ENCODE measurements around the gene TMC7.
"Not testable (repeated sequence)": the region's sequence is repeated elsewhere in the genome, so short reads cannot be mapped to it uniquely, and the experiment has no call there.

Gene TMC7

DNA sequence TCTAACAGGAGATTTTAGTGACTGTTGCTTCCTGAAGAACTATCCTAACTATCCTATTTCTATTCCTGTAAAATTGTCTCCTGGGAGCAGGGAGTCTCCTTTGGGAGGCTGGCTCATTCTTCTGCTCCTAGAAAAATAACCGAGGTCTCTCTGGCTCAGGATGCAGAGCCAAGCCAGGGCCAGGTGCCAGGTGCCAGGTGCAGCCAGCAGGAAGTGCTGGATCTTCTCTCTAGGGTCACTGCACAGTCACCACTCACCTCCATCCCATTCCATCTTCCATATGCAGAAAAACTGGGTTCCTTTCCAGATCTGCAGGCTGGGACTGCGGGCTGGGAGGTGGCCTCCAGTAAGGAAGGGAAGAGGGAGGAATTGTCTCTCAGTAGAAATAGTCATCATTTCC lies 3.8 kb upstream of the TMC7 start:
- DNase-seq (ENCODE audit: low read depth in 2 of 2): no peak

GRCh38 chr16:18984435-18985005 lies 786 bp downstream of the TMC7 start:
- no peak for DNase-seq (ENCODE audit: low read depth in 2 of 2)

DNA sequence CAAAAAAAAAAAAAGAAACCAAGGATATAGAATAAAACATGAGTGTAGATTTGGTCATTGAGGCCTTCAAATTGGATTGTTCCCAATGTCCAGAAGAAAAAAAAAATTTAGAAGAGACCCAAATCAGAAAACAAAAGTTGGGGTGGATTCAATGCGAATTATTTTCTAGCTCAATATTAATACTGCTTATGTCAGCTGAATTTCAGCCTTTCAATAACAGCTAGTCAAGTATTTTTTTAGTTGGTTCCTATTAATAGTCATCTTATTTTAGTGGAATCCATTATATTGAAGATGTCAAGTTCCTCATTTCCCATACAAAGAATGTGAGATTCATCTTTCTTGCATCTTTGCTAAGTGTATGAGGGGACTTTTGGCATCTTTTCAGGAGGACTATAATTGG lies 1.5 kb downstream of the TMC7 start:
- DNase-seq (ENCODE audit: low read depth in 2 of 2): not testable (repeated sequence)

DNA sequence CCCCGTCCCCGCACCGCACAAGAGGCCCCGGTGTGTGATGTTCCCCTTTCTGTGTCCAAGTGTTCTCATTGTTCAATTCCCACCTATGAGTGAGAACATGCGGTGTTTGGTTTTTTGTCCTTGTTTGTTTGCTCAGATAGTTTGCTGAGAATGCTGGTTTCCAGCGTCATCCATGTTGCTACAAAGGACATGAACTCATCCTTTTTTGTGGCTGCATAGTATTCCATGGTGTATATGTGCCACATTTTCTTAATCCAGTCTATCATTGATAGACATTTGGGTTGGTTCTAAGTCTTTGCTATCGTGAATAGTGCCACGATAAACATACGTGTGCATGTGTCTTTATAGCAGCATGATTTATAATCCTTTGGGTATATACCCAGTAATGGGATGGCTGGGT lies 8.0 kb downstream of the TMC7 start:
- DNase-seq (ENCODE audit: low read depth in 2 of 2): not testable (repeated sequence)

GRCh38 chr16:18993531-18993930 lies 9.8 kb downstream of the TMC7 start:
- DNase-seq (ENCODE audit: low read depth in 2 of 2): not testable (repeated sequence)

DNA sequence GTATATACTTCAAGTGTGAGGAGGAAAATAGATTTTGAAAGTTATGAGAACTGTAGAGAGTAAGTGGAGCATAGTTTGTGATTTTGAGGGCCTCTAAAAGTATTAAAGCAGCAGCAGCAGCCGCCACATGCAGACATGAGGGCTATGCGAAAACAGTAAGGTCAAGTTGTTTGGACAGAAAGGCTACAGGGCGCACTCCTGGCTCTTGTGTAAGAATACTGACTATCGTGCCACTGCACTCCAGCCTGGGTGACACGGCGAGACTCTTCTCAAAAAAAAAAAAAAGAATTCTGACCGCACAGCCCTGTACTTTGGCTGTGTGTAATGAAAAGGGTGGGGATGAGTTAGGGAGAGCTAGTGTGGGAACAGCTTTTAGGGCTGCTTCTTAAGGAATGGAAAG lies 10.4 kb downstream of the TMC7 start:
- not testable (repeated sequence) for DNase-seq (ENCODE audit: low read depth in 2 of 2)

DNA sequence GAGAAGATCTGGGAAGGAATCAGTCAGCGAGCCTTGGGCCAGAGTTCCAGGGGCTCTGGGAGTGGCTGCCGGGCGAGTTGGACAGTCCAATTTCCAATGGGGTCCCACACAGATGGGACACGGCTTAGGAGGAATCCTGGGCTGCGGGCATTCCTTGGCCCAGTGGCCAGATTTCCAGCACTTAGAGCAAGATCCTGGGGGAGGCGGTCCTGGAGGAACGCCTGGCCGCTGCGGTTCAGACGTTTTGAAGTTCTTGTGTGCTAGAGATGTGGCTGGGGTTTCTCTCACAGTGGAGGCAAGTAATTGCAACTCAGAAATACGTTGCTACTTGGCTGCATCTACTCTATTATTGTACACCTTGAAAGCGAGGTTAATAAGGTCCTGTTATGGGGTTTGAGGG lies 11.7 kb downstream of the TMC7 start:
- DNase-seq (ENCODE audit: low read depth in 2 of 2): not testable (repeated sequence)

- DNase-seq (ENCODE audit: low read depth in 2 of 2): not testable (repeated sequence)
These were observed 12.8 kb downstream of the TMC7 start for GRCh38 chr16:18996536-18996935.

DNA sequence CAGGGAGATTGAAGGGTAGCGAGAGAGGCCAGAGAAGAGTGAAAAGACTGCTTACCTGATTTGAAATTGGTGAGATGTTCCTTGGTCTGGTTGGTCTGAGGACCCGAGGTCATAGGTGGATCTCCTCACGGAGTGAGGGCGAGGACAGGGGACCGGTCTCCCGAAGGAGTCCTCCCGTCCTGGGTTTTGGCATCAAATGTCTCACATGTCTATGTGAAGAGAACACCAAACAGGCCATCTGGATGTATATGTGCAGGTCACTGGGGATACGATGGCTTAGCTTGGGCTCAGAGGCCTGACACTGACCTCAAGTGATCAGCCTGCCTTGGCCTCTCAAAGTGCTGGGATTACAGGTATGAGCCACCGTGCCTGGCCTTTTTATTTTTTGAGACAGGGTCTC lies 13.3 kb downstream of the TMC7 start:
- not testable (repeated sequence) for DNase-seq (ENCODE audit: low read depth in 2 of 2)

- DNase-seq (ENCODE audit: low read depth in 2 of 2): no peak
These were observed 15.3 kb downstream of the TMC7 start for GRCh38 chr16:18999045-18999393.

DNA sequence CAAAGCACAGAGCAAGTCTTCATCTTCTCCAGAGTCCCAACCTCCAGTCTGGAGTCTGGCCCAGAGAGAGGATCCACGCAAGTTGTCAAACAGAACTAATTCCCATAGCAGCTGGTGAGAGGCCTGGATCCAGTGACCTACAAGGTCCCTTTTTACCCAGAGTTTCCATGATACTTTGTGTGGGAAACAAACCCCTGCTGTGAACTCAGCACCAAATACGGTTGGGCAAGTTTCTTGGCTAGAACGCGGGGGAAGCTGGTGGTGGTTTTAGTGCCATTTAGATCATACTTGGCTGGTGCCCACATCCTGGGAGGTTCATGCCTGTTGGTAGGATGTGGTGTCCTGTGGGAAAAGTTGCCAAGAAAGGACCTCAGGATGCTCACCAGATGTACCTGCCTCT lies 18.1 kb downstream of the TMC7 start:
- DNase-seq (ENCODE audit: low read depth in 2 of 2): no peak

GRCh38 chr16:19003935-19004334 lies 20.2 kb downstream of the TMC7 start:
- DNase-seq (ENCODE audit: low read depth in 2 of 2): no peak

- DNase-seq (ENCODE audit: low read depth in 2 of 2): no peak
These were observed 22.1 kb downstream of the TMC7 start for GRCh38 chr16:19005561-19006445.

DNA sequence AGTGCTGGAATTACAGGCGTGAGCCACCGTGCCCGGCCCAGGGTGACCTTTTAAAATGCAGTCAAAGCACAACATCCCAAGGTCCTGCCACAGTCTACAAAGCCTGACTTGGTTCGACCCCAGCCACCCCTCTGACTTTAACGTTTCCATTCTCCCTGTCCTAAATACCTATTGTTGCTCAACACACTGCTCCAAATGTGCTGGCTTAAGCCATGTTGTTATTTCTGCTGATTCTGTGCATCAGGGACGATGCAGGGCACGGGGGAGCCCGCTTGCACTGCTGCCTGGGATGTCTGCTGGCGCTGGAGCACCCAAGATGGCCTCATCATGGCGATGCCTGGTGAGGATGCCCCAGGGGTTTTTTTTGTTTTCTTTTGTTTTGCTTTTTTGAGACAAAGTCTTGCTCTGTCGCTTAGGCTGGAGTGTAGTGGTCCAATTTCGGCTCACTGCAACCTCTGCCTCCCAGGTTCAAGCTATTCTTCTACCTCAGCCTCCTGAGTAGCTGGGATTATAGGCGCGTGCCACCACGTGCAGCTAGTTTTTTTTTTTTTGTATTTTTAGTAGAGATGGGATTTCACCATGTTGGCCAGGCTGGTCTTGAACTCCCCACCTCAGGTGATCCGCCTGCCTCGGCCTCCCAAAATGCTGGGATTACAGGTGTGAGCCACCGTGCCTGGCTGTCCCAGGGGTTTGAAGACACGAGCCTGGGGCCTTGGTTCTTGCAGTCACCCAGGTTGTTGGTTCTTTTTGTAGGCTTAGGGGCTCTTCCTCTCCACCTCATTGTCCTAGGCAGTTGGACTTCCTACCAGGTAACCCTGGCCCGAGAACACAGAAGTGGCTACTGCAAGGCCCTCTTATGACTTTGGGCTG lies 22.9 kb downstream of the TMC7 start:
- DNase-seq (ENCODE audit: low read depth in 2 of 2): no peak

DNA sequence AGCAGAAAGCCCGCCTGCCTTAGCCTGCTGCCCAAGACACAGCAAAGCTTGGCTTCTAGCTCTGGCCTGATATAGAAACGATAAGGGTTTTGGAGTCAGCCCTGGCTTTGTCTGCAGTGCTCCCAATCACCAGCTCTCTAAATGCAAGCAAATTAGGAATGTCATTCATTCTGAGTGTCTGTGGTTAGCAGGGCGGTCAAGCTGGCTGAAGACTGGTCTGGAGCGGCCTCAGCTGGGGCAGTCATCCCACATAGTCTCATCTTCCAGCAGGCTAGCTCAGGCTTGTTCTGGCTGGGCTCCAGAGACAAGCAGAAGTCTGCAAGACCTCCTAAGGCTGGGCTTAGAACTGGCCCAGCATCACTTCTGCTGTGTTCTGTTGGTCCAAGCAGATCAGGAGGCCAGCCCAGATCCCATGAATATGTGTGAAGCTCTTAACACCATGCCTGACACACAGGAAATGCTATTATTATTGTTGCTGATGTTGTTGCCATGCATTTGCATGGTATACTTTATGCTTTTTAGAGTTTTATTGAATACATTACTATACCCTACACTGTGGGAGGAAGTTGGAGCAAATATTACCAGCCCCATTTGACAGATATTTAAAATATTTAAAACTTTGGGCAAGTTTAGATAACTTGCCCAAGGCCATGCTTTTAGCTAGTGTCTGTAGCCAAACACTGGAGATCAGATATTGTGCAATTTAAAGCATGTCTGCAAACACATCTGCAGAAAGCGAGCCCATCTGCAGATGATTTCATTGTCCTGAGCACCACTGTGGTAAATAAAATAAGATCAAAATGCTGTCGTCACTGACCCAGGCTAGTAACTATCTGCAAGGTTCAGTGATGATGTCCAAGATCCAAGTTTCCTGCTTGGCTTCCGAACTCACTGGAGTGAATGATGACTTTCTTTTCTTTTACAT lies 24.8 kb downstream of the TMC7 start:
- no peak for DNase-seq (ENCODE audit: low read depth in 2 of 2)

GRCh38 chr16:19011169-19011731 lies 27.5 kb downstream of the TMC7 start:
- no peak for DNase-seq (ENCODE audit: low read depth in 2 of 2)

DNA sequence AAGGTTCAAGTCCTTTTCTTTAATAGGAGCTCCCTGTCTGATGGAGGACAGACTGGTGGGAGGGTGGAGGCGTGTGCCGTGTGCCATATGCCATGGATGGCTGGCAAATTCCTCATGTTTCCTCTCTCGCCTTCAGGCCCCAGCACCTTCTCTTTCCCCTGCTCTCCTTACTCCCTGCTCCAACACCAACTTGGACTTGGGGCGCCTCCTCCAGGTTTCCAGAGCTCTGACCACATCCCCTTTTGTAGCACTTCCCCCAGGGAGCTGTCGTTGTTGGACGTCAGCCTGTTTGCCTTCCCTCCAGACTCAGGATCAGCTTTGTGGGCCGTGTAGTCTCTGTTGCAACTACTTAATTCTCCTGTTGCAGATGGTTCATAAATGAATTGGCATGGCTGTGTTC lies 30.7 kb downstream of the TMC7 start:
- no peak for DNase-seq (ENCODE audit: low read depth in 2 of 2)

- no peak for DNase-seq (ENCODE audit: low read depth in 2 of 2)
These were observed 33.4 kb downstream of the TMC7 start for GRCh38 chr16:19017179-19017578.

DNA sequence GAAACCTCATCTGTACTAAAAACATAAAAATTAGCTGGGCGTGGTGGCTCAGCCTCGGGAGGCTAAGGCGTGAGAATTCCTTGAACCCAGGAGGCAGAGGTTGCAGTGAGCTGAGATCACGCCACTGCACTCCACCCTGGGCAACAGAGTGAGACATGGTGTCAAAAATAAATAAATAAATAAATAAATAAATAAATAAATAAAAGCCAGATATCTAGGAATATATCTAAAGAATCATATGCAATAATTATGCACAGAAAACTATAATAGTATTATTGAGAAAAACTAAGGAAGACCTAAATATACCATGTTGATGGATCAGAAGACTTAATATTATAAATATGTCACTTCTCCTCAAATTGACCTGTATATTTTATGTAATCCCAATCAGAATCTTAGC lies 37.0 kb downstream of the TMC7 start:
- DNase-seq (ENCODE audit: low read depth in 2 of 2): no peak

DNA sequence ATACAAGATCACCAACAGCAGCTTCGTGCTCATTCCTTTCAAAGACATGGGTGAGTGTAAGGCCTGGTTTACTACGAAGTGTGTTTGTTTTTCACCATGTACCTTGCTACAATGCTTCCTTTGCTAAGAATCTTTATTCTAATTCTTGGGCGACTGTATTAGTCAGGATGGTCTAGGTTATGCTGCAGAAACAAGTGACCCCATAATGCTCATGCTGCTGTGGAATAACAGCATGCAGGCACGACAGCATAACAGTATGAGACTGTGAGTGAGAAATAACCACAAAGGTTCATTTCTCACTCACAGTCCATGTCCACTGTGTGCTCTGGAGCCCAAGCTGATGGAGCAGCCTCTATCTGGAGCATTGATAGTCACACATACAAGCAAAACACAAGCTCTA lies 38.0 kb downstream of the TMC7 start:
- DNase-seq (ENCODE audit: low read depth in 2 of 2): no peak

DNA sequence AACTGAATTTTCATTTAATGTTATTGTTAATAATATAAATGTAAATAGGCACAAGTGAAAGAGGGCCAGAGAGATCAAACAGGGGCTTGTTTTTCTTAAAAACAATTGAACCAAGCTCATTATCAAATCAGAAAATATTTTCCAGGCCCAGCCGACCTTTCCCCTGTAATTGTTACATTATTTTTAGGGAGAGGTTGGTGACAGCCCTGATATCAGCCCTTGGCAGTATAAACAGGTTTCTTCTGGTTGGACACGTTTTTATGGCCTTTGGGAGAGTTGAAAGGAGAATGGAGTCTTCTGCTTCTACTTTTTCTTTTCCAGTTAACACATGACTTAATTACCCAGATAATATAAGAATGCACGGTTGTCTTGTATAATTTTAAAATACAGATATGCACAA lies 43.7 kb downstream of the TMC7 start:
- DNase-seq (ENCODE audit: low read depth in 2 of 2): no peak
